Measurements from ENCODE around the gene GNG3.
A peak's percentile ranks its signal among the peaks of the same experiment; 100 is the strongest.
"Not testable (repeated sequence)": the region's sequence is repeated elsewhere in the genome, so short reads cannot be mapped to it uniquely, and the experiment has no call there.

GNG3 gene

GRCh38 chr11:62687508-62688396 lies 19.7 kb upstream of the GNG3 start:
- Histone ChIP-seq H3K27me3 (ENCODE audit: control insufficient read depth in 1 of 2, insufficient read depth in 1 of 2, low read length in 2 of 2) (no peaks in the 10 kb centered on the region), H3K9me3 (ENCODE audit: control insufficient read depth, low read length) (no peaks in the 10 kb centered on the region), H3K18ac (ENCODE audit: low read depth in 1 of 2, low read length in 2 of 2) (no peak overlapping the region), H3K36me3 (ENCODE audit: control insufficient read depth in 1 of 2, insufficient read depth in 2 of 2, low read depth in 1 of 2, low read length in 2 of 2) (peaks cover 33 to 35% of the 10 kb centered on the region in 2 experiments), H3K4me2 (ENCODE audit: low read length, poor library complexity, severe bottlenecking) (no peak overlapping the region), H4K8ac (ENCODE audit: low read length) (peak overlapping the region; percentile 31), H2BK12ac (ENCODE audit: low read length in 2 of 2) (no peak overlapping the region), H2BK15ac (ENCODE audit: low read depth, poor library complexity, severe bottlenecking) (no peak overlapping the region), H3K4me1 (ENCODE audit: control insufficient read depth, insufficient read depth, low read depth, low read length) (peaks cover 27% of the 10 kb centered on the region), H2AK5ac (ENCODE audit: low read length, severe bottlenecking) (peak overlapping the region; percentile 35), H3K79me1 (replicated peaks; ENCODE audit: low read length, poor library complexity, severe bottlenecking) (peaks cover 11% of the 10 kb centered on the region), H3K27ac (ENCODE audit: low read length, poor library complexity, severe bottlenecking) (no peak overlapping the region), H2AFZ (ENCODE audit: low read depth, low read length) (no peak overlapping the region), H4K91ac (ENCODE audit: low read length) (peak overlapping the region; percentile 30), H3K14ac (ENCODE audit: low read length in 2 of 2) (no peak overlapping the region), H3K23ac (ENCODE audit: low read length in 2 of 2) (no peak overlapping the region), H3K9ac (ENCODE audit: low read length) (peak overlapping the region; percentile 93), H3K4me3 (ENCODE audit: insufficient read depth in 1 of 2, low read depth in 1 of 2, low read length in 2 of 2) (peak overlapping the region in 1 of 2 experiments; percentile 91), H2BK5ac (ENCODE audit: low read depth, low read length, poor library complexity, severe bottlenecking) (no peak overlapping the region), H2BK120ac (ENCODE audit: low read depth, low read length) (no peak overlapping the region), H3K4ac (ENCODE audit: low read depth in 1 of 2, low read length in 2 of 2) (no peak overlapping the region)
- DNase-seq, result no peak
- WGBS, result 93% methylated on average over 73 of the region's 74 CpGs

- Histone ChIP-seq H3K79me1 (replicated peaks; ENCODE audit: low read length, poor library complexity, severe bottlenecking) (peaks cover 12% of the 10 kb centered on the region), H2AK5ac (ENCODE audit: low read length, severe bottlenecking) (peak overlapping the region; percentile 1), H3K23ac (ENCODE audit: low read length in 2 of 2) (no peak overlapping the region), H3K4ac (ENCODE audit: low read depth in 1 of 2, low read length in 2 of 2) (no peak overlapping the region), H2BK120ac (ENCODE audit: low read depth, low read length) (no peak overlapping the region), H3K4me1 (ENCODE audit: control insufficient read depth, insufficient read depth, low read depth, low read length) (peaks cover 27% of the 10 kb centered on the region), H4K91ac (ENCODE audit: low read length) (no peak overlapping the region), H3K9me3 (ENCODE audit: control insufficient read depth, low read length) (no peaks in the 10 kb centered on the region), H4K8ac (ENCODE audit: low read length) (no peak overlapping the region), H3K14ac (ENCODE audit: low read length in 2 of 2) (no peak overlapping the region), H3K9ac (ENCODE audit: low read length) (peak overlapping the region; percentile 93), H3K36me3 (ENCODE audit: control insufficient read depth in 1 of 2, insufficient read depth in 2 of 2, low read depth in 1 of 2, low read length in 2 of 2) (peaks cover 39 to 42% of the 10 kb centered on the region in 2 experiments), H3K4me2 (ENCODE audit: low read length, poor library complexity, severe bottlenecking) (no peak overlapping the region), H2AFZ (ENCODE audit: low read depth, low read length) (no peak overlapping the region), H3K27ac (ENCODE audit: low read length, poor library complexity, severe bottlenecking) (peak overlapping the region; percentile 68), H3K18ac (ENCODE audit: low read depth in 1 of 2, low read length in 2 of 2) (no peak overlapping the region), H2BK12ac (ENCODE audit: low read length in 2 of 2) (no peak overlapping the region), H3K4me3 (ENCODE audit: insufficient read depth in 1 of 2, low read depth in 1 of 2, low read length in 2 of 2) (peak overlapping the region in 1 of 2 experiments; percentile 91), H3K27me3 (ENCODE audit: control insufficient read depth in 1 of 2, insufficient read depth in 1 of 2, low read length in 2 of 2) (no peaks in the 10 kb centered on the region), H2BK5ac (ENCODE audit: low read depth, low read length, poor library complexity, severe bottlenecking) (no peak overlapping the region), H2BK15ac (ENCODE audit: low read depth, poor library complexity, severe bottlenecking) (no peak overlapping the region)
- DNase-seq, result no peak
- WGBS, result 45% methylated on average over 1 of the region's 1 CpG
These were observed 19.0 kb upstream of the GNG3 start for GRCh38 chr11:62688491-62688890.

- peak within 1 kb of the TSS; percentile 14 for H4K91ac ChIP-seq (ENCODE audit: low read length)
- peaks cover 44% of the 10 kb centered on the region in 2 experiments for H3K36me3 ChIP-seq (ENCODE audit: control insufficient read depth in 1 of 2, insufficient read depth in 2 of 2, low read depth in 1 of 2, low read length in 2 of 2)
- peak within 1 kb of the TSS; percentile 93 for H3K9ac ChIP-seq (ENCODE audit: low read length)
- no peak within 1 kb of the TSS for H2BK15ac ChIP-seq (ENCODE audit: low read depth, poor library complexity, severe bottlenecking)
- DNase-seq, result peak; percentile 67
- H4K8ac ChIP-seq (ENCODE audit: low read length), result peak within 1 kb of the TSS; percentile 45
- peak within 1 kb of the TSS; percentile 25 for H2BK5ac ChIP-seq (ENCODE audit: low read depth, low read length, poor library complexity, severe bottlenecking)
- H3K79me1 ChIP-seq (replicated peaks; ENCODE audit: low read length, poor library complexity, severe bottlenecking), result peaks cover 12% of the 10 kb centered on the region
- H3K23ac ChIP-seq (ENCODE audit: low read length in 2 of 2), result no peak within 1 kb of the TSS
- no peaks in the 10 kb centered on the region for H3K27me3 ChIP-seq (ENCODE audit: control insufficient read depth in 1 of 2, insufficient read depth in 1 of 2, low read length in 2 of 2)
- H3K4ac ChIP-seq (ENCODE audit: low read depth in 1 of 2, low read length in 2 of 2), result no peak within 1 kb of the TSS
- peak within 1 kb of the TSS; percentile 68 for H3K27ac ChIP-seq (ENCODE audit: low read length, poor library complexity, severe bottlenecking)
- H3K9me3 ChIP-seq (ENCODE audit: control insufficient read depth, low read length), result no peaks in the 10 kb centered on the region
- no peak within 1 kb of the TSS for H3K14ac ChIP-seq (ENCODE audit: low read length in 2 of 2)
- H3K4me1 ChIP-seq (ENCODE audit: control insufficient read depth, insufficient read depth, low read depth, low read length), result peaks cover 27% of the 10 kb centered on the region
- WGBS, result 61% methylated on average over 7 of the region's 11 CpGs
- no peak within 1 kb of the TSS for H3K18ac ChIP-seq (ENCODE audit: low read depth in 1 of 2, low read length in 2 of 2)
- H2BK12ac ChIP-seq (ENCODE audit: low read length in 2 of 2), result no peak within 1 kb of the TSS
- peak within 1 kb of the TSS; percentile 41 for H2AK5ac ChIP-seq (ENCODE audit: low read length, severe bottlenecking)
- H3K4me3 ChIP-seq (ENCODE audit: insufficient read depth in 1 of 2, low read depth in 1 of 2, low read length in 2 of 2), result peak within 1 kb of the TSS in 1 of 2 experiments; percentile 91
- no peak within 1 kb of the TSS for H2AFZ ChIP-seq (ENCODE audit: low read depth, low read length)
- peak within 1 kb of the TSS; percentile 14 for H3K4me2 ChIP-seq (ENCODE audit: low read length, poor library complexity, severe bottlenecking)
- H2BK120ac ChIP-seq (ENCODE audit: low read depth, low read length), result no peak within 1 kb of the TSS
These were observed 17.9 kb upstream of the GNG3 start, which contains the start of gene LRRN4CL for GRCh38 chr11:62689421-62690183. LRRN4CL (minus strand) TSS chr11:62689530; CDS start chr11:62688508, 1,022 bp downstream.

- not testable (repeated sequence) for H2AK5ac ChIP-seq (ENCODE audit: low read length, severe bottlenecking); H4K91ac ChIP-seq (ENCODE audit: low read length); H2BK120ac ChIP-seq (ENCODE audit: low read depth, low read length); H3K23ac ChIP-seq (ENCODE audit: low read length in 2 of 2); H3K14ac ChIP-seq (ENCODE audit: low read length in 2 of 2); H2BK12ac ChIP-seq (ENCODE audit: low read length in 2 of 2); H2BK15ac ChIP-seq (ENCODE audit: low read depth, poor library complexity, severe bottlenecking); H3K9me3 ChIP-seq (ENCODE audit: control insufficient read depth, low read length); H2AFZ ChIP-seq (ENCODE audit: low read depth, low read length); H2BK5ac ChIP-seq (ENCODE audit: low read depth, low read length, poor library complexity, severe bottlenecking); DNase-seq; H3K4me3 ChIP-seq (ENCODE audit: insufficient read depth in 1 of 2, low read depth in 1 of 2, low read length in 2 of 2); H3K4ac ChIP-seq (ENCODE audit: low read depth in 1 of 2, low read length in 2 of 2); H3K18ac ChIP-seq (ENCODE audit: low read depth in 1 of 2, low read length in 2 of 2); H3K4me2 ChIP-seq (ENCODE audit: low read length, poor library complexity, severe bottlenecking); H3K9ac ChIP-seq (ENCODE audit: low read length); H4K8ac ChIP-seq (ENCODE audit: low read length); H3K27ac ChIP-seq (ENCODE audit: low read length, poor library complexity, severe bottlenecking); H3K27me3 ChIP-seq (ENCODE audit: control insufficient read depth in 1 of 2, insufficient read depth in 1 of 2, low read length in 2 of 2)
- H3K36me3 ChIP-seq (ENCODE audit: control insufficient read depth in 1 of 2, insufficient read depth in 2 of 2, low read depth in 1 of 2, low read length in 2 of 2), result peaks cover 36 to 41% of the 10 kb centered on the region in 2 experiments
- H3K79me1 ChIP-seq (replicated peaks; ENCODE audit: low read length, poor library complexity, severe bottlenecking), result peaks cover 13% of the 10 kb centered on the region
- H3K4me1 ChIP-seq (ENCODE audit: control insufficient read depth, insufficient read depth, low read depth, low read length), result peaks cover 20% of the 10 kb centered on the region
- 100% methylated on average over 1 of the region's 4 CpGs for WGBS
These were observed 13.9 kb upstream of the GNG3 start for GRCh38 chr11:62693624-62694023.
